ENCODE measurements around the gene FRG2.
"Not testable (repeated sequence)": the region's sequence is repeated elsewhere in the genome, so short reads cannot be mapped to it uniquely, and the experiment has no call there.

Gene FRG2

GRCh38 chr4:189981970-189982369 lies 45.1 kb downstream of the FRG2 start:
- CTCF ChIA-PET = no interaction called here
- DNase-seq (ENCODE audit: low spot score) = no peak
- H3K27ac ChIP-seq = no peak overlapping the region
- no peak for TF ChIP-seq CTCF (conservative IDR thresholded peaks at IDR 0.05; ENCODE audit: low read depth)
- POLR2A ChIA-PET (ENCODE audit: low non-redundant PET) = no interaction called here

DNA sequence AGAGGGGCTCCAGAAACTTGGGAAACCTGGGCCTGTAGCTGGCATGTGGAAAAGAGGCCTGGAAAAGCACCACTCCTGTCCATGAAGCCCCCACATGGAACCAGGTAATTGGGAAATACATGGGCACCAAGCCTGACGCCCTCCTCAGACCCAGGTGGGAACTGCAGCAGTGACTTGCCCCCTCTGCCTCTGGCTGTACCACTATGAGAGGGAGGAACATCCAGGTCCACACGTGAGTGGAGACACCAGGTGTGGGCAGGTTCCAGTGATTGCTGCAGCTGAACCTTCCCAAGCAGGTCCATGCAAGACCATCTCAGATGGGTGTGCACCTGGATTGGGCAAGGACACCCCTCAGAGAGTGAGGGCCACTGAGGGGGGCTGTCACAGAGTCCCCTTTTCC lies 46.8 kb downstream of the FRG2 start:
- DNase-seq (ENCODE audit: low spot score); POLR2A ChIA-PET (ENCODE audit: low non-redundant PET); H3K27ac ChIP-seq; CTCF ChIA-PET: not testable (repeated sequence)

DNA sequence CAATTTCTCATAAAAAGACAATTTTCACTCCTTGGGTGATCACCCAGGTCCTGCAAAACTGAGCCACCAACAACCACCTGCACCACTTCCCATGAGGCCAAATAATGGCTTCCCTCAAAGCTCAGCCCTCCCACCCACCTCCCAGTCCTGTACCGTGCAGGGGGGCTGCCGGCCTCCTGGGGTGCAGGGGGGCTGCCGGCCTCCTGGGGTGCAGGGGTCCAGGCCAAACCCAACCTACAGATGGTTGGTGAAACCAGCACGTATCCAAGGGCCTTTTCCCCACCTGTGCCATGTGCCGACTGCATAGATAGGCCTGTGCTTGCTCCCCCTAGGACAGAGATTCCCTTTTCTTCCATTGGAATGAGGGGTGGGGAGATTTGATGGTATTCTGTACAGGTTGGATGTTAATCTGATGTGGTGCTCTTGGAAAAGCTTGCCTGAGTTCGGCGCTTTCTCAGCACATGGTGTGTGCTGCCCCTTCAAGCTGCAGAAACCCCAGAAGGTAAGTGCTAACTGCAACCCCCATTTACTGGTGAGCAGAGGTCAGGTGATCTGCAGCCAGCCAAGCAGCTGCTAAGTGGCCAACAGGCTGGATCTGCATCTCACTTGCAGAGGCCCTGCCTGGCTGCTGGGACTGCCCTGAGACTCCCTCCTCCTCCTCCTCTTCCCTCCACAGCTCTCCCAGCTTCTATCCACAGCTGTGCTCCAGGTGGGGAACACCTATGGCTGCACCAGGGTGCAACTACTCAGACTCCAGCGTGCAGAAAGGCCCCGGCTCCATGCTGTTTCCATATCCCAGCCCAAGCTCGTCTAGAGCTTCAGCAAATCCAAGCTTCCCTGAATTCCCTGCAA lies 47.6 kb downstream of the FRG2 start:
- CTCF ChIA-PET = no interaction called here
- POLR2A ChIA-PET (ENCODE audit: low non-redundant PET) = no interaction called here
- TF ChIP-seq CTCF (conservative IDR thresholded peaks at IDR 0.05; ENCODE audit: low read depth) = no peak
- no peak overlapping the region for H3K27ac ChIP-seq
- DNase-seq (ENCODE audit: low spot score) = no peak

All from RWPE1 (cell line).